MG63 (cell line): ENCODE data around the gene NTRK2. TPM values are rescaled to one million over a fixed set of nuclear protein-coding genes. Genes with fewer than 3 reads are reported as not detected.
A peak's percentile ranks its signal among the peaks of the same experiment; 100 is the strongest.

Experiments
- DNase-seq: peaks from one replicate; pipeline ENCODE4 v3.0.0-alpha.2; 2020
- H3K27me3 ChIP-seq: fragments of 250-450 bp; sonication (Bioruptor Pico); 2 replicates; pipeline ENCODE4 v1.5.1; 2020; ENCODE audit warnings: mild to moderate bottlenecking, moderate library complexity
- H3K36me3 ChIP-seq: fragments of 250-450 bp; sonication (Bioruptor Pico); 2 replicates; pipeline ENCODE4 v1.5.1; 2020; ENCODE audit warnings: mild to moderate bottlenecking, moderate library complexity
- H3K4me3 ChIP-seq: fragments of 250-450 bp; sonication (Bioruptor Pico); 2 replicates; pipeline ENCODE4 v1.5.1; 2020; ENCODE audit warnings: mild to moderate bottlenecking, moderate library complexity
- H3K9me3 ChIP-seq: fragments of 250-450 bp; sonication (Bioruptor Pico); 2 replicates; pipeline ENCODE4 v1.5.1; 2020; ENCODE audit warnings: mild to moderate bottlenecking, moderate library complexity
- total RNA-seq: library from RNA; depleted of rRNA; stranded (reverse); fragments of >200 nt; shearing (Covaris generic); gene quantifications from 2 replicates; pipeline ENCODE4 v1.2.3, GENCODE V29; 2014; ENCODE audit warnings: low replicate concordance

Gene NTRK2
- total RNA-seq, 1 experiment from 2014 or later, result not detected

GRCh38 chr9:84862810-84863287 lies 193.3 kb downstream of the NTRK2 start:
- Histone ChIP-seq H3K4me3 (no peak overlapping the region), H3K9me3 (no peaks in the 10 kb centered on the region), H3K36me3 (no peaks in the 10 kb centered on the region), H3K27me3 (no peaks in the 10 kb centered on the region)
- peak; percentile 72 for DNase-seq

- no peak for DNase-seq
- H3K9me3 ChIP-seq, result no peaks in the 10 kb centered on the region
- H3K27me3 ChIP-seq, result no peaks in the 10 kb centered on the region
- no peaks in the 10 kb centered on the region for H3K36me3 ChIP-seq
- H3K4me3 ChIP-seq, result no peak overlapping the region
Measured at GRCh38 chr9:84863372-84863771, 193.8 kb downstream of the NTRK2 start.

- Histone ChIP-seq H3K27me3 (no peaks in the 10 kb centered on the region), H3K36me3 (no peaks in the 10 kb centered on the region), H3K9me3 (no peaks in the 10 kb centered on the region), H3K4me3 (no peak overlapping the region)
- DNase-seq, result no peak
Measured at GRCh38 chr9:84866396-84867175, 197.1 kb downstream of the NTRK2 start.

GRCh38 chr9:84867186-84867585 lies 197.7 kb downstream of the NTRK2 start:
- no peak for DNase-seq
- no peaks in the 10 kb centered on the region for H3K9me3 ChIP-seq
- no peaks in the 10 kb centered on the region for H3K27me3 ChIP-seq
- no peaks in the 10 kb centered on the region for H3K36me3 ChIP-seq
- no peak overlapping the region for H3K4me3 ChIP-seq

GRCh38 chr9:84869091-84869490 lies 199.6 kb downstream of the NTRK2 start:
- no peak for DNase-seq
- Histone ChIP-seq H3K4me3 (no peak overlapping the region), H3K9me3 (no peaks in the 10 kb centered on the region), H3K27me3 (no peaks in the 10 kb centered on the region), H3K36me3 (no peaks in the 10 kb centered on the region)

GRCh38 chr9:84871983-84872382 lies 202.5 kb downstream of the NTRK2 start:
- Histone ChIP-seq H3K4me3 (no peak overlapping the region), H3K9me3 (no peaks in the 10 kb centered on the region), H3K36me3 (no peaks in the 10 kb centered on the region), H3K27me3 (no peaks in the 10 kb centered on the region)
- no peak for DNase-seq

- no peaks in the 10 kb centered on the region for H3K36me3 ChIP-seq
- no peaks in the 10 kb centered on the region for H3K9me3 ChIP-seq
- H3K4me3 ChIP-seq, result no peak overlapping the region
- DNase-seq, result no peak
- H3K27me3 ChIP-seq, result no peaks in the 10 kb centered on the region
Measured at GRCh38 chr9:84874022-84874421, 204.5 kb downstream of the NTRK2 start.

GRCh38 chr9:84874596-84874995 lies 205.1 kb downstream of the NTRK2 start:
- H3K9me3 ChIP-seq, result no peaks in the 10 kb centered on the region
- no peaks in the 10 kb centered on the region for H3K27me3 ChIP-seq
- H3K4me3 ChIP-seq, result no peak overlapping the region
- H3K36me3 ChIP-seq, result no peaks in the 10 kb centered on the region
- no peak for DNase-seq

- Histone ChIP-seq H3K27me3 (no peaks in the 10 kb centered on the region), H3K9me3 (no peaks in the 10 kb centered on the region), H3K36me3 (no peaks in the 10 kb centered on the region), H3K4me3 (no peak overlapping the region)
- no peak for DNase-seq
Measured at GRCh38 chr9:84875193-84875592, 205.7 kb downstream of the NTRK2 start.

GRCh38 chr9:84879631-84880030 lies 210.1 kb downstream of the NTRK2 start:
- no peaks in the 10 kb centered on the region for H3K27me3 ChIP-seq
- no peak overlapping the region for H3K4me3 ChIP-seq
- no peak for DNase-seq
- H3K36me3 ChIP-seq, result no peaks in the 10 kb centered on the region
- no peaks in the 10 kb centered on the region for H3K9me3 ChIP-seq

- Histone ChIP-seq H3K36me3 (no peaks in the 10 kb centered on the region), H3K4me3 (no peak overlapping the region), H3K9me3 (no peaks in the 10 kb centered on the region), H3K27me3 (no peaks in the 10 kb centered on the region)
- DNase-seq, result no peak
Measured at GRCh38 chr9:84880835-84881234, 211.3 kb downstream of the NTRK2 start.

- Histone ChIP-seq H3K9me3 (no peaks in the 10 kb centered on the region), H3K36me3 (no peaks in the 10 kb centered on the region), H3K4me3 (no peak overlapping the region), H3K27me3 (no peaks in the 10 kb centered on the region)
- no peak for DNase-seq
Measured at GRCh38 chr9:84886866-84887265, 217.3 kb downstream of the NTRK2 start.

GRCh38 chr9:84891924-84892323 lies 222.4 kb downstream of the NTRK2 start:
- H3K36me3 ChIP-seq, result no peaks in the 10 kb centered on the region
- H3K9me3 ChIP-seq, result no peaks in the 10 kb centered on the region
- no peak for DNase-seq
- no peaks in the 10 kb centered on the region for H3K27me3 ChIP-seq
- H3K4me3 ChIP-seq, result no peak overlapping the region

- DNase-seq, result no peak
- no peaks in the 10 kb centered on the region for H3K9me3 ChIP-seq
- no peaks in the 10 kb centered on the region for H3K36me3 ChIP-seq
- no peaks in the 10 kb centered on the region for H3K27me3 ChIP-seq
- no peak overlapping the region for H3K4me3 ChIP-seq
Measured at GRCh38 chr9:84893419-84894128, 224.0 kb downstream of the NTRK2 start.

- Histone ChIP-seq H3K4me3 (no peak overlapping the region), H3K27me3 (no peaks in the 10 kb centered on the region), H3K9me3 (no peaks in the 10 kb centered on the region), H3K36me3 (no peaks in the 10 kb centered on the region)
- no peak for DNase-seq
Measured at GRCh38 chr9:84894859-84895258, 225.3 kb downstream of the NTRK2 start.

GRCh38 chr9:84897362-84898094 lies 228.0 kb downstream of the NTRK2 start:
- Histone ChIP-seq H3K27me3 (no peaks in the 10 kb centered on the region), H3K9me3 (no peaks in the 10 kb centered on the region), H3K36me3 (no peaks in the 10 kb centered on the region), H3K4me3 (no peak overlapping the region)
- DNase-seq, result no peak

GRCh38 chr9:84898188-84898587 lies 228.7 kb downstream of the NTRK2 start:
- Histone ChIP-seq H3K4me3 (no peak overlapping the region), H3K36me3 (no peaks in the 10 kb centered on the region)
- no peak for DNase-seq

More at GRCh38 chr9:84898188-84898587, 228.7 kb downstream of the NTRK2 start:
- Histone ChIP-seq H3K9me3 (no peaks in the 10 kb centered on the region), H3K27me3 (no peaks in the 10 kb centered on the region)
